ENCODE results near the gene KCTD21.

- TF ChIP-seq POLR2A (IDR thresholded peaks at IDR 0.05; ENCODE audit: low read depth, low read length) (no peak), TAF1 (IDR thresholded peaks at IDR 0.05; ENCODE audit: borderline replicate concordance, low read depth, low read length) (no peak)
These were observed 17.3 kb upstream of the KCTD21 start for GRCh38 chr11:78205691-78206090.
